WTC11 (cell line): ENCODE measurements around the gene C19orf47.

Experiments used
- ELF4 ChIP-seq: sonication (generic); formaldehyde crosslinking; IDR thresholded peaks from 2 replicates; pipeline ENCODE4 v1.8.1; 2022; ENCODE audit warnings: low read depth, mild to moderate bottlenecking, moderate library complexity, missing genetic modification reagents
- ESRRA ChIP-seq: sonication (generic); formaldehyde crosslinking; IDR thresholded peaks from 2 replicates; pipeline ENCODE4 v1.8.1; 2022; ENCODE audit warnings: mild to moderate bottlenecking, missing genetic modification reagents, borderline replicate concordance
- GRHL2 ChIP-seq: fragments of 250-450 bp; sonication (Bioruptor Pico); IDR thresholded peaks from 2 replicates; pipeline ENCODE4 v1.8.0; 2022; ENCODE audit warnings: mild to moderate bottlenecking, moderate library complexity; ENCODE audit not compliant: insufficient replicate concordance, severe bottlenecking
- ZNF219 ChIP-seq: sonication (generic); formaldehyde crosslinking; IDR thresholded peaks from 2 replicates; pipeline ENCODE4 v1.8.0; 2023; ENCODE audit warnings: missing genetic modification reagents, mild to moderate bottlenecking, borderline replicate concordance
- TF ChIP-seq, protein P1 (sequence below): fragments of 200-600 bp; IDR thresholded peaks from 2 replicates; pipeline ENCODE4 v1.8.0; 2022; ENCODE audit warnings: antibody characterized with exemption
- TF ChIP-seq, protein P2 (sequence below): sonication (generic); formaldehyde crosslinking; IDR thresholded peaks from 2 replicates; pipeline ENCODE4 v1.8.1; 2023; ENCODE audit warnings: mild to moderate bottlenecking, moderate library complexity, missing genetic modification reagents

DNA sequence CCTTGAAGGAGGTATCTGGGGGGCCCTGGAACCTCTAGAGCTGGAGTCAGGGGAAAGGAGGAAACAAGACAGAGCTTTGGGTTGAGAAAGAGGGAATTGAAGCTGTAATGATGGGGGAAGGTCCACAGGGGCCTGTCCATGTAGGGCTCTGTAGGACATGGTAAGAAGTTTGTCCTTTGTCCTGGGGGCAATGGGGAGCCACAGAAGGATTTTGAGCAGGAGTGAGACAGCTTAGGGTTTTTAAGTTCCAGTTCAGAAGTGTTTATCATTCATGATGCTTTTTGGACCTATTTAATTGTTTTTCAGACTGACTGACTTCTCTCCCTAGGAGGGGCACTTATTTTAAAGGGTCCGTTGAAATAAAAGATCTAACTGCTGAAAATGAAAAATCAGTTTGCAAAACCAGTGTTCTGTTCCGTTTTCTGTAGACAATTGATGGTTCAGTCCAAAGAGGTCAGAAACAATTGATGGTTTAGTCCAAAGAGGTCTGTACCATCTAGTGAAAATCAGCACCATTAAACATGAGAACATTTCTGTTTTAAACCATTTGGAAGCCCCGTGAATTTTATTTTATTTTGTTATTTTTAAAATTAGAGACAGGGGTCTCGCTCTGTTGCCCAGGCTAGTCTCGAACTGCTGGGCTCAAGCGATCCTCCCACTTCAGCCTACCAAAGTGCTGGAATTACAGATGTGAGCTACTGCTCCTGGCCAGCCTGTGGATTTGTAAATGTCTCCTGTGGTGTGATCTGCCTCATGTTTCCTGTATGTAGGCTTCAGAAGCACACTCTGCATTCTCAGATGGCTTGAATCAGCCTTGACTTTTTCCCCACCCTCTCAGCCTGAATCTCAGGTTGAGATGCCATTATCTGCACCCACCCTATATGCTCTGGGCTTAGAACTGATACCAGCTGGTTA is 8.7 kb upstream of the C19orf47 start:
- TF ChIP-seq, protein P1, sequence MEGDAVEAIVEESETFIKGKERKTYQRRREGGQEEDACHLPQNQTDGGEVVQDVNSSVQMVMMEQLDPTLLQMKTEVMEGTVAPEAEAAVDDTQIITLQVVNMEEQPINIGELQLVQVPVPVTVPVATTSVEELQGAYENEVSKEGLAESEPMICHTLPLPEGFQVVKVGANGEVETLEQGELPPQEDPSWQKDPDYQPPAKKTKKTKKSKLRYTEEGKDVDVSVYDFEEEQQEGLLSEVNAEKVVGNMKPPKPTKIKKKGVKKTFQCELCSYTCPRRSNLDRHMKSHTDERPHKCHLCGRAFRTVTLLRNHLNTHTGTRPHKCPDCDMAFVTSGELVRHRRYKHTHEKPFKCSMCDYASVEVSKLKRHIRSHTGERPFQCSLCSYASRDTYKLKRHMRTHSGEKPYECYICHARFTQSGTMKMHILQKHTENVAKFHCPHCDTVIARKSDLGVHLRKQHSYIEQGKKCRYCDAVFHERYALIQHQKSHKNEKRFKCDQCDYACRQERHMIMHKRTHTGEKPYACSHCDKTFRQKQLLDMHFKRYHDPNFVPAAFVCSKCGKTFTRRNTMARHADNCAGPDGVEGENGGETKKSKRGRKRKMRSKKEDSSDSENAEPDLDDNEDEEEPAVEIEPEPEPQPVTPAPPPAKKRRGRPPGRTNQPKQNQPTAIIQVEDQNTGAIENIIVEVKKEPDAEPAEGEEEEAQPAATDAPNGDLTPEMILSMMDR = no peak
- no peak for TF ChIP-seq ZNF219 (CRISPR knock-in tag)
- TF ChIP-seq ESRRA (CRISPR knock-in tag) = no peak
- no peak for TF ChIP-seq ELF4 (CRISPR knock-in tag)
- TF ChIP-seq GRHL2 (CRISPR knock-in tag) = no peak
- TF ChIP-seq, protein P2, sequence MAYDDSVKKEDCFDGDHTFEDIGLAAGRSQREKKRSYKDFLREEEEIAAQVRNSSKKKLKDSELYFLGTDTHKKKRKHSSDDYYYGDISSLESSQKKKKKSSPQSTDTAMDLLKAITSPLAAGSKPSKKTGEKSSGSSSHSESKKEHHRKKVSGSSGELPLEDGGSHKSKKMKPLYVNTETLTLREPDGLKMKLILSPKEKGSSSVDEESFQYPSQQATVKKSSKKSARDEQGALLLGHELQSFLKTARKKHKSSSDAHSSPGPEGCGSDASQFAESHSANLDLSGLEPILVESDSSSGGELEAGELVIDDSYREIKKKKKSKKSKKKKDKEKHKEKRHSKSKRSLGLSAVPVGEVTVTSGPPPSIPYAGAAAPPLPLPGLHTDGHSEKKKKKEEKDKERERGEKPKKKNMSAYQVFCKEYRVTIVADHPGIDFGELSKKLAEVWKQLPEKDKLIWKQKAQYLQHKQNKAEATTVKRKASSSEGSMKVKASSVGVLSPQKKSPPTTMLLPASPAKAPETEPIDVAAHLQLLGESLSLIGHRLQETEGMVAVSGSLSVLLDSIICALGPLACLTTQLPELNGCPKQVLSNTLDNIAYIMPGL (CRISPR knock-in tag) = no peak
